Left cardiac atrium (tissue), 4 donors: ENCODE measurements around the gene NEGR1. TPM values are rescaled to one million over a fixed set of nuclear protein-coding genes. Genes with fewer than 3 reads are reported as not detected.

Source experiments
- ATAC-seq, 2 donors: fragments of 200-7000 bp; cut with Tn5 transposase; one replicate each; pipeline ENCODE4 v1.9.1; 2020; ENCODE audit warnings: mild to moderate bottlenecking in 2 of 2, moderate library complexity in 2 of 2
- DNase-seq: peaks from one replicate; pipeline ENCODE4 v3.0.0-alpha.2; 2020
- intact Hi-C, 2 donors: fragments of 100-400 bp; cut with DNase I; formaldehyde crosslinking; loops; one replicate each; pipeline versions ENCODE4 v1.14.1 to v1.15.1; 2022 to 2023
- total RNA-seq, 2 donors: library from RNA; stranded (reverse); fragmentation: NEBNext Ultra II Directional; extraction: Animal tissue kit (Norgen Biotek cat#: 25700); gene quantifications; one replicate each; pipeline ENCODE4 v1.2.1, GENCODE V29; 2021
- donor health status: DM: no; HTN: yes; CAD: no.
- donor health status: DM: no; HTN: yes; CAD: no; lungs with severe emphysema.
- donor health status: DM: yes; HTN: yes; CAD: no.
- donor health status: Dilated cardiomyopathy.

The NEGR1 gene
- total RNA-seq, 2 donors from 2014 or later, result 18.8 to 22.4 TPM

- no peak for DNase-seq
Observed at GRCh38 chr1:72000809-72001208, 281.5 kb downstream of the NEGR1 start.

GRCh38 chr1:71994646-71995045 is 287.7 kb downstream of the NEGR1 start:
- ATAC-seq (no peak), DNase-seq (no peak)
- intact Hi-C loops, result no loop called here

More at GRCh38 chr1:72000809-72001208, 281.5 kb downstream of the NEGR1 start:
- no peak for ATAC-seq
- intact Hi-C loops, result no loop called here

- DNase-seq, result no peak
- intact Hi-C loops, result no loop called here
- peak in 1 of 2 donors; percentile 58 for ATAC-seq
Observed at GRCh38 chr1:71987181-71987580, 295.2 kb downstream of the NEGR1 start.

GRCh38 chr1:71986160-71986559 is 296.2 kb downstream of the NEGR1 start:
- intact Hi-C loops, result no loop called here
- peak in 1 of 2 donors; percentile 83 for ATAC-seq
- no peak for DNase-seq

- intact Hi-C loops, result no loop called here
- DNase-seq (no peak), ATAC-seq (no peak)
Observed at GRCh38 chr1:71980556-71980955, 301.8 kb downstream of the NEGR1 start.

- ATAC-seq, result no peak
- intact Hi-C loops, result loop anchor here in 1 of 2 donors (10.0 kb wide), 1 partner anchor 55 kb away; no protein-coding TSS in a partner anchor
- DNase-seq, result no peak
Observed at GRCh38 chr1:71979882-71980281, 302.5 kb downstream of the NEGR1 start.

GRCh38 chr1:71967670-71968069 is 314.7 kb downstream of the NEGR1 start:
- ATAC-seq (no peak), DNase-seq (no peak)
- intact Hi-C loops, result no loop called here

- DNase-seq, result no peak
- no peak for ATAC-seq
- intact Hi-C loops, result no loop called here
Observed at GRCh38 chr1:71964188-71964587, 318.2 kb downstream of the NEGR1 start.

GRCh38 chr1:71956613-71957285 is 325.6 kb downstream of the NEGR1 start:
- intact Hi-C loops, result no loop called here
- no peak for ATAC-seq
- DNase-seq, result no peak

- DNase-seq (no peak), ATAC-seq (no peak)
- intact Hi-C loops, result no loop called here
Observed at GRCh38 chr1:71950579-71950978, 331.8 kb downstream of the NEGR1 start.

- intact Hi-C loops, result no loop called here
- DNase-seq, result no peak
- ATAC-seq, result no peak
Observed at GRCh38 chr1:71949681-71950080, 332.7 kb downstream of the NEGR1 start.

- ATAC-seq (no peak), DNase-seq (no peak)
- intact Hi-C loops, result no loop called here
Observed at GRCh38 chr1:71948561-71948960, 333.8 kb downstream of the NEGR1 start.

- DNase-seq (no peak), ATAC-seq (no peak)
- intact Hi-C loops, result no loop called here
Observed at GRCh38 chr1:71944006-71944405, 338.3 kb downstream of the NEGR1 start.

- ATAC-seq (no peak), DNase-seq (no peak)
- intact Hi-C loops, result no loop called here
Observed at GRCh38 chr1:71940261-71940660, 342.1 kb downstream of the NEGR1 start.

GRCh38 chr1:71930511-71930910 is 351.8 kb downstream of the NEGR1 start:
- intact Hi-C loops, result no loop called here
- no peak for ATAC-seq

GRCh38 chr1:71921935-71922559 is 360.3 kb downstream of the NEGR1 start:
- ATAC-seq, result no peak
- no peak for DNase-seq
- intact Hi-C loops, result no loop called here

More at GRCh38 chr1:71930511-71930910, 351.8 kb downstream of the NEGR1 start:
- DNase-seq, result no peak

- no peak for ATAC-seq
- no peak for DNase-seq
- intact Hi-C loops, result no loop called here
Observed at GRCh38 chr1:71921204-71921603, 361.1 kb downstream of the NEGR1 start.

- intact Hi-C loops, result no loop called here
- DNase-seq, result no peak
- no peak for ATAC-seq
Observed at GRCh38 chr1:71920556-71920955, 361.8 kb downstream of the NEGR1 start.

GRCh38 chr1:71919811-71920509 is 362.4 kb downstream of the NEGR1 start:
- DNase-seq (no peak), ATAC-seq (no peak)
- intact Hi-C loops, result no loop called here

- intact Hi-C loops, result no loop called here
Observed at GRCh38 chr1:71918630-71919029, 363.7 kb downstream of the NEGR1 start.

More at GRCh38 chr1:71918630-71919029, 363.7 kb downstream of the NEGR1 start:
- ATAC-seq (no peak), DNase-seq (no peak)
